LNCaP clone FGC (cell line): ENCODE data around the gene HK3.

Source experiments
- DNase-seq: peaks from one replicate; pipeline ENCODE4 v3.0.0-alpha.2; 2011; ENCODE audit warnings: low read depth
- H3K4me3 ChIP-seq: 2 replicates; pipeline ENCODE4 v1.5.1; 2011; ENCODE audit warnings: mild to moderate bottlenecking, low read depth, low read length, control low read depth
- TF ChIP-seq, protein P1 (sequence below): IDR thresholded peaks from 2 replicates; pipeline ENCODE4 v1.5.1; 2012; ENCODE audit warnings: mild to moderate bottlenecking; ENCODE audit not compliant: control insufficient read depth, insufficient read depth; ENCODE audit errors: extremely low read depth

The HK3 gene

DNA sequence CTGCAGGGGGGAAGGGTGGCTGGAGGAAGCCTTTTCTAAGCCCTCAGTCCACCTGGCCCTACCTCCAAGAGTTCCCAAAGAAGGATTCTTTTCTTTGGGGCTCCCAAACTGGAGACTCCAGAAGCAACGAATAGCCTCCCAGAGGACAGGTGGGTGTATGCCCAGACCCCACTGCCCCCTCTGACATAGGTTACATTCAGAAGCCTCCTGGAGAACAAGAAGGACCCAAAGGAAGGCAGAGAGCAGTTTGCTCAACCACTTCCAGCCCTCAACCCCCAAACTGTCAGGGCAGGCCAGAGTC, 10.3 kb downstream of the HK3 start:
- TF ChIP-seq, protein P1, sequence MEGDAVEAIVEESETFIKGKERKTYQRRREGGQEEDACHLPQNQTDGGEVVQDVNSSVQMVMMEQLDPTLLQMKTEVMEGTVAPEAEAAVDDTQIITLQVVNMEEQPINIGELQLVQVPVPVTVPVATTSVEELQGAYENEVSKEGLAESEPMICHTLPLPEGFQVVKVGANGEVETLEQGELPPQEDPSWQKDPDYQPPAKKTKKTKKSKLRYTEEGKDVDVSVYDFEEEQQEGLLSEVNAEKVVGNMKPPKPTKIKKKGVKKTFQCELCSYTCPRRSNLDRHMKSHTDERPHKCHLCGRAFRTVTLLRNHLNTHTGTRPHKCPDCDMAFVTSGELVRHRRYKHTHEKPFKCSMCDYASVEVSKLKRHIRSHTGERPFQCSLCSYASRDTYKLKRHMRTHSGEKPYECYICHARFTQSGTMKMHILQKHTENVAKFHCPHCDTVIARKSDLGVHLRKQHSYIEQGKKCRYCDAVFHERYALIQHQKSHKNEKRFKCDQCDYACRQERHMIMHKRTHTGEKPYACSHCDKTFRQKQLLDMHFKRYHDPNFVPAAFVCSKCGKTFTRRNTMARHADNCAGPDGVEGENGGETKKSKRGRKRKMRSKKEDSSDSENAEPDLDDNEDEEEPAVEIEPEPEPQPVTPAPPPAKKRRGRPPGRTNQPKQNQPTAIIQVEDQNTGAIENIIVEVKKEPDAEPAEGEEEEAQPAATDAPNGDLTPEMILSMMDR: no peak
- DNase-seq: no peak
- no peak overlapping the region for H3K4me3 ChIP-seq

DNA sequence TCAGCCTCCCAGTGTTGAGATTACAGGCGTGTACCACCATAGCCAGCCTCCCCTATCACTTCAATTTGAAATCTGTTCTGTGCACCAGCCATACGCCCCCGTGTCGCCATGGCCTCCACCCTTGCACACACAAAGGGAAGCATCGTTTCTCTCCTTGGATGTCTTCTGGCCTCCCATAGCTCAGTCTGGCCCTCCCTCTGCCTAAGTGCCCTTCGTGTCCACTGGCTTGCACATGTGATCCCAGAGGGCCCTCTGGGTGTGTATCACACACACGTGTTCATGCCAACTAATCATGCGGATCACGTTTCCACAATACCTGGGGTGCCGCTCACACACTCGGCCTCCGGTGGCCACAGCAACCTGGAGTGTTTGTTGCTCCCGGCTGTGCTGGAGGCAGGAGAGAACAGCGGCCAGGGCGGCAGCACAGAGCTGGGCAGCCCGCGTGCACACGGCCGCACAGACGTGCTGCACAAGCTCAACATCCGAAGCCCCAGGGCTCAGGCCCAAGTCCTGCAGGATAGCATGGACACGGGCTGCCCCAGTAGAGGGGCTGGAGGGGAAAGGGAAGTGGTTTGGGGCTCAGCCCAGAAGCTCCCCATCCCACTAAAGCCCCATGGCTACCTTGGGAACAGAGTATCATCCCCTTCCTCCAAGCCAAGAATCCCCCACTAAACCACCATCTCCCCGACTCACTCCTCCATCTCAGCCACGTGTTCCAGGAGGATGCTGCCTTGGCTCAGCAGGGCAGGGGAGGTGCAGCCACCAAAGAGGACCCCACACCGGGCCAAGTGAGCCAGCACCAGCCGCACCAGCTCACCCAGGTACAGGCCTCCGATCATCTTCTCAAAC, 10.9 kb downstream of the HK3 start:
- H3K4me3 ChIP-seq: no peak overlapping the region
- TF ChIP-seq, protein P1: no peak
- DNase-seq: no peak

DNA sequence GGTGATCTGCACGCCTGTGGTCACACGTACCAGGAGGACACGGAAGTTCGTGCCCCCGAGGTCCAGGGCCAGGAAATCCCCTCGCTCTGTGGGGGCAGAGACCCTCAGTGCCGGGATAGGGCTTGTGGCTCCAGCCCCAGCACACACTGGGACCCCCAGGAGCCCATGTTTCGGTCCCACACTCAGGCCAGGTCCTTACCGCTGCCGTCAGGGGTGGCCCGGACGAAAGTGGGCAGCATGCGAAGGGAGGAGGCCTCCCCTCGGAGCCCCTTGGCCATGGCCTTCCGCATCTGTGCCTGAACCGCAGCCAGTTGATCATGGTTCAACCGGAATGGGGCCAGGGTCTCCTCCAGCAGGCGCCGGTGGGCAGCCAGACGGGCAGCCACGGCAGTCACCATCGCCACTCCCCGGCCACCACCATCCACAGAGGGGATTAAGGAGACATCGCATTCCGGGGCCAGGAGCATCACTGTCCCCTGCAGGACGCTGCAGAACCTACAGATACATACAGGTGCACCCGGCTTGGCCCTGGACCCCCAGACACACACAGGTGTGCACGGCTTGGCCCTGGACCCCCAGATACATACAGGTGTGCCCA, 11.8 kb downstream of the HK3 start:
- H3K4me3 ChIP-seq: no peak overlapping the region
- no peak for DNase-seq
- TF ChIP-seq, protein P1: no peak

DNA sequence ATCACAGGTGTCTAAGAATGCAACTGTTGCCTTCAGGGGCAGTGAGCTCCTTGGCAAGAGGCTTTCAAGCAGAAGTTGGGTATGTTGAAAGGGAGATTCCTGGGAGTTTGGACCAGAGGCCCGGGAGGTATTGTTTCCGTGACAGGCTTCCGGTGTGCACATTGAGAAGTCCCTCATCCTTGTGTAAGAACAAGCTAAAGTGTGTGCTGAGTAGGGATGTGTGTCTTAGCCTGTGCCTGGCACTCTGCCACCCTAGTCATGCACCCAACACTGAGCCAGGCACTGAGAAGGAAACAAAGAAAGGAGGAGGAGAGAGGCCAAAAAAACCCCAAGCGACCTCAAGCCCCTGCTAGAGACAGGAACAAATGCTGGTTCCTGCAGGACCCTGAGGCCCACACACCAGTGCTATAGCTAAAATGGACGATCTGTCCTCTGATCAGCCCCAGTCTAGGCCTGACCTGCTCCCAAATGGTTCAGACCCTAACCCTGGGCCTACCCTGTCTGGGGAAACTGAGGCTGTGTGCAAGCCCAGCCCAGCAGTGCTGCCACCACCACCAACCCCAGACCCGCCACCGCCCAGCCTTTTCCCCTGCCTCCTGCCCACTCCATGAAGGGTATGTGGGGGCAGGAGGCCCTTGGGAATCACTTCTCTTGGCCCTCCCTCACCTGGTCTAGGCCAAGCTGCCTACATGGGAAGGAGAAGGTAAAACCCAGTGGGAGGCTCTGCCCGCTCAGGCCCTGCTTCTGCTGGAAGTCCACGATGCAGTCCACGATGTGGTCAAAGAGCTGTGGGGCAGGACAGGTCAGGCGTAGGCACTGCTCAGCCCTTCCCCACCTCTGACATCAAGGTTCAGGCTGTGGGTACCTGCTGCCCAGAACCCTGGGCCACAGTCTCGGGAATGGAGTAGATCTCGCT, 12.6 kb downstream of the HK3 start:
- TF ChIP-seq, protein P1: no peak
- H3K4me3 ChIP-seq: no peak overlapping the region
- no peak for DNase-seq

DNA sequence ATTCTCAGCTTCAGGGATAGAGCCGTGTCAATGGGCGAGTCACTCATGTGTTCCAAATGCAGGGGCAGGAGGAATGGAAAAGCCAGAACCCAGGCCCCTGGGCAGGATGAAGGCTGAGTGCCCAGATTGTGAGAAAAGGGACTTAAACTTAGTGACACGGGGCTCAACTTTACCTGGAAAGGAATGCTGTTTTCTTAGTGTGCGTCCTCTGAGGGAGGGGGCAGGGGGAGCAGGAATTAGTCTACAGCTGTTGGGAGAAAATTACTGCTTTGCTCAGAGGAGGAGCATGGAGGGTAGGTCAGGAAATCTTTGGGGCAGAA, 14.6 kb downstream of the HK3 start:
- DNase-seq: no peak

DNA sequence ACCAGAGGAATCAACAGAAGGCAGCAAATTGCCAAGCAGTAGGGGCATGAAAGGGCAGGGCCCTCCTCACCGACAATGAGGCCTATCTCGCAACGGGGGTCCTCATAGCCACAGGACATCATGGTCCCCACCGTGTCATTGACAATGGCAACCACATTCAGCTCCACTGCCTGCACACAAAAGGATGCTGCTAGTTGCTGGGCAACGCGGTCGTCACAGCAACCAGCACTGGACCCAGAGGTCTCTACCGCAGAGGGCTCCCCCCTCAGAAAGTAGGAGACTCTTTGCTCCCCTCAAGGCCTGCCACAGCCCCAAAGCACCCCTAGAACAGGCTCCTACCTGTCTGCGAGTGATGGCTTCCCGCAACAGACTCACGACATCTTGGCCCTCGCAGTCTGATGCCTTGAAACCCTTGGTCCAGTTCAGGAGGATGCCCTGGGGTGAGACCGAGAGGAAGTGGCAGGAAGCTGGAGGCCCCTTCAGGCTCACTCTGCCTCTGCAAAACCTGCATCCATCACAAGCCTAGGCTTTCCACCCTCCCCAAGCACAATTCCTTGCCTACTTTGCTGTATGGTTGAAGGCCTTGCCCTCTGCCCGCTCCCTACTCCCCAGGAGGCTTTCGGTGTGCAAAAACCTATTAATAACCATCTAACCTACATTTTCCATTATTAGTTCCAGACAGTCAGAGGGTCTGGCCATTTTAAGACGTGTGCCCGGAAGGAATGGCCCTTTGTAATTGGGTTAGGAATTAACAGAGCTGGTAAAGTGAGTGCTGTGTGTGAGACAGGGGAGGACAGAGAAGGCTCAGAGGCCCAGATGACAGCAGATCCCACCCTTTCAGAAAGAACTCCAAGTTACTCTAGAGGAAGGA, 15.2 kb downstream of the HK3 start:
- no peak for DNase-seq
- TF ChIP-seq, protein P1: no peak
- H3K4me3 ChIP-seq: no peak overlapping the region

More for the DNA sequence above, 14.6 kb downstream of the HK3 start:
- TF ChIP-seq, protein P1: no peak
- H3K4me3 ChIP-seq: no peak overlapping the region
